IMR-90 (cell line): ENCODE measurements around the gene COPZ1.

Experiments used
- MXI1 ChIP-seq: IDR thresholded peaks from 2 replicates; pipeline ENCODE4 v1.6.1; 2012; ENCODE audit warnings: low read depth, mild to moderate bottlenecking, low read length, moderate library complexity, borderline replicate concordance
- TF ChIP-seq, protein P1 (sequence below): conservative IDR thresholded peaks from 2 replicates; pipeline ENCODE4 v1.5.1; 2012; ENCODE audit warnings: mild to moderate bottlenecking, low read depth, low read length, improper control_type of control experiment
- TF ChIP-seq, protein P2 (sequence below): fragments of 150-350 bp; IDR thresholded peaks from 2 replicates; pipeline ENCODE4 v1.6.1; 2017; ENCODE audit warnings: mild to moderate bottlenecking, antibody characterized with exemption, low read length, low read depth

DNA sequence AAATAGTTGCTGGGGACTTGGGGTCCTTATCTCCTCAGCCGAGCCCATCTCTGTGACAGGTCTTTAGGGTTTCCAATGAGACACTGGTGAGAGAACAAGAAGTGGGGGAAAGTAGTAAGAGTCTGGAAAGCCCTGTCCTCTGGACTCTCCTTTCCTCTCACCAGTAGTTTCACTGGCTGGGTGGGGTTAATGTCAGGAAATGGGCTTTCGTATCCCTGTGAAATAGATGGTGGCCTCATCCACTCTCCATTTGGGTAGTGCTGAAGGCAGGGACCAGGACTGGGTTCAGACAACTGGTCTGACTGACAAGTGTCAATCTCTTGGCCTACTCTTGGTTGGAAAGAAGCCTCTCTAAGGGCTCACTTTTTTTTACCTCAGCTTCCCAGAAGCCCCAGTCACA, 52.1 kb downstream of the COPZ1 start:
- no peak for TF ChIP-seq MXI1
- TF ChIP-seq, protein P1, sequence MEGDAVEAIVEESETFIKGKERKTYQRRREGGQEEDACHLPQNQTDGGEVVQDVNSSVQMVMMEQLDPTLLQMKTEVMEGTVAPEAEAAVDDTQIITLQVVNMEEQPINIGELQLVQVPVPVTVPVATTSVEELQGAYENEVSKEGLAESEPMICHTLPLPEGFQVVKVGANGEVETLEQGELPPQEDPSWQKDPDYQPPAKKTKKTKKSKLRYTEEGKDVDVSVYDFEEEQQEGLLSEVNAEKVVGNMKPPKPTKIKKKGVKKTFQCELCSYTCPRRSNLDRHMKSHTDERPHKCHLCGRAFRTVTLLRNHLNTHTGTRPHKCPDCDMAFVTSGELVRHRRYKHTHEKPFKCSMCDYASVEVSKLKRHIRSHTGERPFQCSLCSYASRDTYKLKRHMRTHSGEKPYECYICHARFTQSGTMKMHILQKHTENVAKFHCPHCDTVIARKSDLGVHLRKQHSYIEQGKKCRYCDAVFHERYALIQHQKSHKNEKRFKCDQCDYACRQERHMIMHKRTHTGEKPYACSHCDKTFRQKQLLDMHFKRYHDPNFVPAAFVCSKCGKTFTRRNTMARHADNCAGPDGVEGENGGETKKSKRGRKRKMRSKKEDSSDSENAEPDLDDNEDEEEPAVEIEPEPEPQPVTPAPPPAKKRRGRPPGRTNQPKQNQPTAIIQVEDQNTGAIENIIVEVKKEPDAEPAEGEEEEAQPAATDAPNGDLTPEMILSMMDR, result no peak
- TF ChIP-seq, protein P2, sequence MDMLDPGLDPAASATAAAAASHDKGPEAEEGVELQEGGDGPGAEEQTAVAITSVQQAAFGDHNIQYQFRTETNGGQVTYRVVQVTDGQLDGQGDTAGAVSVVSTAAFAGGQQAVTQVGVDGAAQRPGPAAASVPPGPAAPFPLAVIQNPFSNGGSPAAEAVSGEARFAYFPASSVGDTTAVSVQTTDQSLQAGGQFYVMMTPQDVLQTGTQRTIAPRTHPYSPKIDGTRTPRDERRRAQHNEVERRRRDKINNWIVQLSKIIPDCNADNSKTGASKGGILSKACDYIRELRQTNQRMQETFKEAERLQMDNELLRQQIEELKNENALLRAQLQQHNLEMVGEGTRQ, result no peak
